ENCODE results near the gene CIRBP.

DNA sequence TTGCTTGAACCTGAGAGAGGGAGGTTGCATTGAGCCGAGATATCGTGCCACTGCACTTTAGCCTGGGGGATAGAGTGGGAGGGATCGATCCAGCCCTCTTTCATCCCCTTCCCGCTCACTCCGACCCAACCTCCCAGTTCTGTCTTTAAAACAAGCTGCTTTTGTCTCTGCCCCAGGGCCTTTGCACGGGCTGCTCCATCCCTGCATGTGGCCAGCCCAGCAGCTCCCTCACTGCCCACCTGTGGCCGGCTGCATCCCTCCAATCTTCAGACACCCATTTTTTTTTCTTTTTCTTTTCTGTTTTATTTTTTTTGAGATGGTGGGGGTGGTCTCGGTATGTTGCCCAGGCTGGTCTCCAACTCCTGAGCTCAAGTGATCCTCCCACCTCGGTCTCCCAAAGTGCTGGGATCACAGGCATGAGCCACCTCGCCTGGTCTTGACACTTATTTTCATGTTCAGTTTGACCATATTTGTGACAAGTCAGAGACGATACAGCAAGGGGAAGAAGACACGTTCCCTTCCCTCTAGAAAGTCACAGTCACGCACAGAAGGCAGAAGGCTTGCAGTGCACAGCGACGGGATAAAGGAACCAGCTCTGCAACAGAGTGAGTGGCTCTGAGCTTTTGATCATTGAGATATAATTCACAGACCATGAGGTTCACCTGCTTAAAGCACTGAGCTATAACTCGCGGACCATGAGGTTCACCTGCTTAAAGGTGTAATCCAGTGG, 48.3 kb downstream of the CIRBP start:
- TF ChIP-seq ARNT (IDR thresholded peaks at IDR 0.05), result no peak
- TF ChIP-seq SUZ12 (IDR thresholded peaks at IDR 0.05), result no peak
- no peak for TF ChIP-seq FOXK2 (IDR thresholded peaks at IDR 0.05)
- TF ChIP-seq HDGF (IDR thresholded peaks at IDR 0.05; ENCODE audit: borderline replicate concordance), result no peak
- TF ChIP-seq ZNF384 (IDR thresholded peaks at IDR 0.05), result no peak
- TF ChIP-seq L3MBTL2 (conservative IDR thresholded peaks at IDR 0.05), result no peak
- TF ChIP-seq FOXM1 (IDR thresholded peaks at IDR 0.05; ENCODE audit: borderline replicate concordance), result no peak
- no peak for TF ChIP-seq PKNOX1 (IDR thresholded peaks at IDR 0.05)
- no peak for TF ChIP-seq SP1 (IDR thresholded peaks at IDR 0.05)
- no peak for TF ChIP-seq NFRKB (IDR thresholded peaks at IDR 0.05)
- no peak for TF ChIP-seq FOXA1 (IDR thresholded peaks at IDR 0.05)
- no peak for TF ChIP-seq BHLHE40 (IDR thresholded peaks at IDR 0.05; ENCODE audit: borderline replicate concordance)

All from HEK293T (cell line).